Measurements from ENCODE around the gene TMC8.

DNA sequence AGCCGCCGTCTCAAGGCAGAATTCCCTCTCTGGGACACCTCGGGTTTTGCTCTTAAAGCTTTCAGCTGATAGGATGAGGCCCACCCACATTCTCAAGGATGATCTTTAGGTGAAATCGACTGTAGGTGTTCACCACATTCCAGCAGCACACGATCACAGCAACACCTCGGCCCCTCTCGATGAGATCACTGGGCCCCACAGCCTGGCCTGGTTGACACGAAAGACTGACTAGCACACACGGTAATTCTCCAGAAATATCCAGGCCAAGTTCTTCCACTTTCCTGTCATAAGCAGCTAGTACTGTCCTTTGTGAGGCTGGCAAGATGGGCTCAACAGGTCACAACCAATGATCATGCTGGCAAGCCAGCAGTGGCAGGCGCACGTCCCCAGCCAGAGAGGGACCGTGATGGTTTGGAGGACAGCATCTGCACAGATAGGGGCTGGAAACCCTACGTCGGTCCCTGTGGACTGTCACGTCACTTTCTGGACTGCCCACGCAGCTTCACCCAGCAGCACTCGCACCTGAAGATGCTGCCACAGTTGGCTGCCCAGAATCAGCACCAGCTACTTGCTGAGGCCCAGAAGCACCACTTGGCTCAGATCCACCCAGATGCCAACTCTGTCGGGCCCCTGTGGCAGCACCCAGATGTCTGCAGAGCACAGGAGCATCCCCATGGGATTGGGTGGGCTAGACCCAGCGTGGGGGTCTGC is 19.4 kb upstream of the TMC8 start:
- TF ChIP-seq RAD21 (conservative IDR thresholded peaks at IDR 0.05) = no peak
- TF ChIP-seq, protein P1, sequence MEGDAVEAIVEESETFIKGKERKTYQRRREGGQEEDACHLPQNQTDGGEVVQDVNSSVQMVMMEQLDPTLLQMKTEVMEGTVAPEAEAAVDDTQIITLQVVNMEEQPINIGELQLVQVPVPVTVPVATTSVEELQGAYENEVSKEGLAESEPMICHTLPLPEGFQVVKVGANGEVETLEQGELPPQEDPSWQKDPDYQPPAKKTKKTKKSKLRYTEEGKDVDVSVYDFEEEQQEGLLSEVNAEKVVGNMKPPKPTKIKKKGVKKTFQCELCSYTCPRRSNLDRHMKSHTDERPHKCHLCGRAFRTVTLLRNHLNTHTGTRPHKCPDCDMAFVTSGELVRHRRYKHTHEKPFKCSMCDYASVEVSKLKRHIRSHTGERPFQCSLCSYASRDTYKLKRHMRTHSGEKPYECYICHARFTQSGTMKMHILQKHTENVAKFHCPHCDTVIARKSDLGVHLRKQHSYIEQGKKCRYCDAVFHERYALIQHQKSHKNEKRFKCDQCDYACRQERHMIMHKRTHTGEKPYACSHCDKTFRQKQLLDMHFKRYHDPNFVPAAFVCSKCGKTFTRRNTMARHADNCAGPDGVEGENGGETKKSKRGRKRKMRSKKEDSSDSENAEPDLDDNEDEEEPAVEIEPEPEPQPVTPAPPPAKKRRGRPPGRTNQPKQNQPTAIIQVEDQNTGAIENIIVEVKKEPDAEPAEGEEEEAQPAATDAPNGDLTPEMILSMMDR (IDR thresholded peaks at IDR 0.05; ENCODE audit: poor library complexity, severe bottlenecking) = no peak
- TF ChIP-seq MXI1 (conservative IDR thresholded peaks at IDR 0.05; ENCODE audit: poor library complexity, severe bottlenecking) = no peak
- TF ChIP-seq, protein P2, sequence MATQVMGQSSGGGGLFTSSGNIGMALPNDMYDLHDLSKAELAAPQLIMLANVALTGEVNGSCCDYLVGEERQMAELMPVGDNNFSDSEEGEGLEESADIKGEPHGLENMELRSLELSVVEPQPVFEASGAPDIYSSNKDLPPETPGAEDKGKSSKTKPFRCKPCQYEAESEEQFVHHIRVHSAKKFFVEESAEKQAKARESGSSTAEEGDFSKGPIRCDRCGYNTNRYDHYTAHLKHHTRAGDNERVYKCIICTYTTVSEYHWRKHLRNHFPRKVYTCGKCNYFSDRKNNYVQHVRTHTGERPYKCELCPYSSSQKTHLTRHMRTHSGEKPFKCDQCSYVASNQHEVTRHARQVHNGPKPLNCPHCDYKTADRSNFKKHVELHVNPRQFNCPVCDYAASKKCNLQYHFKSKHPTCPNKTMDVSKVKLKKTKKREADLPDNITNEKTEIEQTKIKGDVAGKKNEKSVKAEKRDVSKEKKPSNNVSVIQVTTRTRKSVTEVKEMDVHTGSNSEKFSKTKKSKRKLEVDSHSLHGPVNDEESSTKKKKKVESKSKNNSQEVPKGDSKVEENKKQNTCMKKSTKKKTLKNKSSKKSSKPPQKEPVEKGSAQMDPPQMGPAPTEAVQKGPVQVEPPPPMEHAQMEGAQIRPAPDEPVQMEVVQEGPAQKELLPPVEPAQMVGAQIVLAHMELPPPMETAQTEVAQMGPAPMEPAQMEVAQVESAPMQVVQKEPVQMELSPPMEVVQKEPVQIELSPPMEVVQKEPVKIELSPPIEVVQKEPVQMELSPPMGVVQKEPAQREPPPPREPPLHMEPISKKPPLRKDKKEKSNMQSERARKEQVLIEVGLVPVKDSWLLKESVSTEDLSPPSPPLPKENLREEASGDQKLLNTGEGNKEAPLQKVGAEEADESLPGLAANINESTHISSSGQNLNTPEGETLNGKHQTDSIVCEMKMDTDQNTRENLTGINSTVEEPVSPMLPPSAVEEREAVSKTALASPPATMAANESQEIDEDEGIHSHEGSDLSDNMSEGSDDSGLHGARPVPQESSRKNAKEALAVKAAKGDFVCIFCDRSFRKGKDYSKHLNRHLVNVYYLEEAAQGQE (IDR thresholded peaks at IDR 0.05; ENCODE audit: borderline replicate concordance) = no peak

All from neural cell (in vitro differentiated cells).